ENCODE measurements around the gene LRP1B. TPM values are rescaled to one million over a fixed set of nuclear protein-coding genes. Genes with fewer than 3 reads are reported as not detected.

Gene LRP1B
- total and polyA plus RNA-seq, 2 of the 8 experiments (the other 6 are each of a cell fraction or from before 2014, with no cell fraction given) = 0.03 TPM; not detected in 1

- TF ChIP-seq SIN3A (conservative IDR thresholded peaks at IDR 0.05 in 1 of 2, IDR thresholded peaks at IDR 0.05 in 1 of 2; ENCODE audit: low read depth in 1 of 2, low read length in 2 of 2) (no peak), RBBP5 (IDR thresholded peaks at IDR 0.05; ENCODE audit: borderline replicate concordance, low read depth, low read length) (no peak), POLR2A (IDR thresholded peaks at IDR 0.05; ENCODE audit: control extremely low read depth in 1 of 2, low read depth in 2 of 2, low read length in 2 of 2) (no peak)
Measured at GRCh38 chr2:141595316-141595920, 535.4 kb downstream of the LRP1B start (continued).

Measured in H1 (cell line).